ENCODE measurements around the gene SYNM. TPM values are rescaled to one million over a fixed set of nuclear protein-coding genes. Genes with fewer than 3 reads are reported as not detected.

The SYNM gene
- total RNA-seq, 2 donors from 2014 or later = 302 to 329 TPM

GRCh38 chr15:99076555-99077308 lies 28.1 kb upstream of the SYNM start:
- peak; percentile 78 to 92 for ATAC-seq
- DNase-seq = peak; percentile 69
- intact Hi-C loops (cut with DNase I) = loop anchor here (2.0 to 10.0 kb wide), 4 partner anchors 292 to 634 kb away; no protein-coding TSS in a partner anchor

GRCh38 chr15:99082798-99083197 lies 22.1 kb upstream of the SYNM start:
- DNase-seq = no peak
- no peak for ATAC-seq
- intact Hi-C loops (cut with DNase I) = no loop called here

GRCh38 chr15:99084965-99085364 lies 19.9 kb upstream of the SYNM start:
- intact Hi-C loops (cut with DNase I) = no loop called here
- ATAC-seq (no peak), DNase-seq (no peak)

GRCh38 chr15:99085413-99086326 lies 19.2 kb upstream of the SYNM start:
- DNase-seq = no peak
- ATAC-seq = no peak
- intact Hi-C loops (cut with DNase I) = no loop called here

- DNase-seq (no peak), ATAC-seq (no peak)
- intact Hi-C loops (cut with DNase I) = no loop called here
These were observed 18.6 kb upstream of the SYNM start for GRCh38 chr15:99086327-99086667.

- intact Hi-C loops (cut with DNase I) = no loop called here
- DNase-seq (no peak), ATAC-seq (no peak)
These were observed 17.4 kb upstream of the SYNM start for GRCh38 chr15:99087405-99087943.

- no peak for ATAC-seq
- intact Hi-C loops (cut with DNase I) = no loop called here
- no peak for DNase-seq
These were observed 14.7 kb upstream of the SYNM start for GRCh38 chr15:99090011-99090699.

GRCh38 chr15:99090938-99091337 lies 13.9 kb upstream of the SYNM start:
- DNase-seq (no peak), ATAC-seq (no peak)
- intact Hi-C loops (cut with DNase I) = no loop called here

- intact Hi-C loops (cut with DNase I) = no loop called here
- DNase-seq (no peak), ATAC-seq (no peak)
These were observed 12.2 kb upstream of the SYNM start for GRCh38 chr15:99092554-99093172.

GRCh38 chr15:99095626-99096025 lies 9.3 kb upstream of the SYNM start:
- intact Hi-C loops (cut with DNase I) = no loop called here
- no peak for ATAC-seq
- DNase-seq = no peak

- no peak for ATAC-seq
- intact Hi-C loops (cut with DNase I) = no loop called here
- no peak for DNase-seq
These were observed 8.5 kb upstream of the SYNM start for GRCh38 chr15:99096173-99096893.

GRCh38 chr15:99096894-99097426 lies 7.9 kb upstream of the SYNM start:
- intact Hi-C loops (cut with DNase I) = no loop called here
- ATAC-seq = no peak

GRCh38 chr15:99097441-99098410 lies 7.2 kb upstream of the SYNM start:
- intact Hi-C loops (cut with DNase I) = no loop called here
- DNase-seq = no peak
- no peak for ATAC-seq

More at GRCh38 chr15:99096894-99097426, 7.9 kb upstream of the SYNM start:
- DNase-seq = no peak

GRCh38 chr15:99098426-99098825 lies 6.5 kb upstream of the SYNM start:
- no peak for ATAC-seq
- intact Hi-C loops (cut with DNase I) = no loop called here
- no peak for DNase-seq

GRCh38 chr15:99098991-99099390 lies 5.9 kb upstream of the SYNM start:
- ATAC-seq (no peak), DNase-seq (no peak)
- intact Hi-C loops (cut with DNase I) = no loop called here

- DNase-seq (no peak), ATAC-seq (no peak)
- intact Hi-C loops (cut with DNase I) = no loop called here
These were observed 5.2 kb upstream of the SYNM start for GRCh38 chr15:99099661-99100060.

Data from left cardiac atrium (tissue), 4 donors.